Esophagus muscularis mucosa (tissue), 4 donors: ENCODE measurements around the gene MBNL1.

ENCODE experiments used
- EP300 ChIP-seq: sonication (generic); formaldehyde crosslinking; IDR thresholded peaks from one replicate; pipeline ENCODE4 v1.6.1; 2017; ENCODE audit warnings: antibody characterized with exemption
- POLR2A ChIP-seq: fragments of 450-650 bp; IDR thresholded peaks from one replicate; pipeline ENCODE4 v1.6.1; 2017; ENCODE audit warnings: antibody characterized with exemption, moderate library complexity, mild to moderate bottlenecking, low read depth
- POLR2AphosphoS5 ChIP-seq, 2 donors: sonication (generic); formaldehyde crosslinking; IDR thresholded peaks; one replicate each; pipeline ENCODE4 v1.6.1; 2017; ENCODE audit warnings: antibody characterized with exemption in 2 of 2
- TF ChIP-seq, protein P1 (sequence below), 3 experiments: fragments of 200-600 bp in 2 of 3; fragments of 450-650 bp in 1 of 3; sonication (generic) in 2 of 3; IDR thresholded peaks; one replicate each; pipeline ENCODE4 v1.5.1; 2017 to 2019; ENCODE audit warnings: antibody characterized with exemption in 3 of 3, mild to moderate bottlenecking in 2 of 3, moderate library complexity in 1 of 3

DNA sequence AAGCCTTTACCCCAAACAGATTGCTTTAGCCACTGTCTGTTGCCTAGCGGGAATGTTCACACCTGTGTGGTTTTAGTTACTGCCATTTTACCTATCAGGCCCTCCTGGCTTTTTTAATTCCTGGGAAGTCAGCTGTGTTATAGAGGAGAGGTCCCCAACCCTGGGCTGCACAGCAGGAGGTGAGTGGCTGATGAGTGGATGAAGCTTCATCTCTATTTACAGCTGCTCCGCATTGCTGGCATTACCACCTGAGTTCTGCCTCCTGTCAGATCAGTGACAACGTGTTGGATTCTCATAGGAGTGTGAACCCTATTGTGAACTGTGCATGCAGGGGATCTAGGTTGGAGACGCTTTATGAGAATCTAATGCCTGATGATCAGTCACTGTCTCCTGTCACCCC lies 127.0 kb downstream of the MBNL1 start:
- TF ChIP-seq POLR2A: no peak
- TF ChIP-seq, protein P1, sequence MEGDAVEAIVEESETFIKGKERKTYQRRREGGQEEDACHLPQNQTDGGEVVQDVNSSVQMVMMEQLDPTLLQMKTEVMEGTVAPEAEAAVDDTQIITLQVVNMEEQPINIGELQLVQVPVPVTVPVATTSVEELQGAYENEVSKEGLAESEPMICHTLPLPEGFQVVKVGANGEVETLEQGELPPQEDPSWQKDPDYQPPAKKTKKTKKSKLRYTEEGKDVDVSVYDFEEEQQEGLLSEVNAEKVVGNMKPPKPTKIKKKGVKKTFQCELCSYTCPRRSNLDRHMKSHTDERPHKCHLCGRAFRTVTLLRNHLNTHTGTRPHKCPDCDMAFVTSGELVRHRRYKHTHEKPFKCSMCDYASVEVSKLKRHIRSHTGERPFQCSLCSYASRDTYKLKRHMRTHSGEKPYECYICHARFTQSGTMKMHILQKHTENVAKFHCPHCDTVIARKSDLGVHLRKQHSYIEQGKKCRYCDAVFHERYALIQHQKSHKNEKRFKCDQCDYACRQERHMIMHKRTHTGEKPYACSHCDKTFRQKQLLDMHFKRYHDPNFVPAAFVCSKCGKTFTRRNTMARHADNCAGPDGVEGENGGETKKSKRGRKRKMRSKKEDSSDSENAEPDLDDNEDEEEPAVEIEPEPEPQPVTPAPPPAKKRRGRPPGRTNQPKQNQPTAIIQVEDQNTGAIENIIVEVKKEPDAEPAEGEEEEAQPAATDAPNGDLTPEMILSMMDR (IDR thresholded peaks at IDR 0.05): no peak
- no peak for TF ChIP-seq EP300
- no peak for TF ChIP-seq POLR2AphosphoS5 (IDR thresholded peaks at IDR 0.05)
